Measurements from ENCODE around the gene POLRMT.

POLRMT gene

DNA sequence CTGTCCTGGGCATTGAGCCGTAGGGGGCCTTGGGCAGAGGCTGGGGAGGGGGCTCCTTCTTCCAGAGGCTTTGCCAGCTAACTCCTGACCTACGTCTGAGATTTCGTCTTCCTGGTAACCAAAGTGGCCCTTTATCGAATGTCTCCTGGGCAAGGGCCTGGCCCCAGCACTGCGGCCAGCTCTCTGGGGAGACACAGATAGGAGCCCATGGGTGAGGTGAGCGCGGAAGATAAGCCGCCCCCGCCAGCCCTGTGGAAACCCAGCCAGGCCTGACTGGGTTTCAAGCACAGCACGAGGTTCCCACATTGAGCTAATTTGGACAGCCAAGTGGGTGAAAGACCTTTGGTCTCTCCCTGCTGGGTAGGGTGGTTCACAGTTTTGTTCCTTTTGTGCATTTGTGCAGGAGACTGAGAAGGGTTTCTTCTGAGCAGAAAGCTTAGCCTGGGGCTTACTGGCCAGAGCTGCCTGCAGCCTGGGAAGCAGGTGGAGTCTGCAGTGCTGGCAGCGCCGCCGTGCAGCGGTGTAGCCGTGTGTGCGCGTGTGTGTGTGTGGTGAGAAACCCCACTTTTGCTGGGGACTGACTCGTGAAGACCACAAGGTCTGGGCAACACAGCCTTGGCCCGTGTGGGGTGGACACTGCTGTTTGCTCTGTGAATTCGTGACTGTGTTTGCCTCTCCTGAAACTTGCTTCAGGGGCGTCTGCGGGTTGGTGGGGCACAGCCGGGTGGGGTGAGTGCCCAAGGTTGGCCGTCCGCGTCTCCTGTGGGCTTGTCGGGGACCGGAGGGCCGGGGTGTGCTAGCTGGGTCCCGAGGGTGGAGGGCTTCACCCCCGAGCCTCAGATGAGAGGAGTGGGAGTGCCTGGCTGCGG lies 58.4 kb downstream of the POLRMT start:
- no peak for DNase-seq (ENCODE audit: low spot score)
- Histone ChIP-seq H3K4me3 (ENCODE audit: severe bottlenecking) (peak overlapping the region; percentile 82), H3K27me3 (ENCODE audit: insufficient read depth, poor library complexity, severe bottlenecking) (no peaks in the 10 kb centered on the region), H3K9me3 (ENCODE audit: severe bottlenecking) (no peaks in the 10 kb centered on the region), H3K4me1 (ENCODE audit: insufficient read depth, poor library complexity, severe bottlenecking) (peaks cover 7% of the 10 kb centered on the region), H3K36me3 (ENCODE audit: low read depth) (peaks cover 30% of the 10 kb centered on the region), H3K27ac (ENCODE audit: poor library complexity, severe bottlenecking) (peak overlapping the region; percentile 93)
- TF ChIP-seq, protein P1, sequence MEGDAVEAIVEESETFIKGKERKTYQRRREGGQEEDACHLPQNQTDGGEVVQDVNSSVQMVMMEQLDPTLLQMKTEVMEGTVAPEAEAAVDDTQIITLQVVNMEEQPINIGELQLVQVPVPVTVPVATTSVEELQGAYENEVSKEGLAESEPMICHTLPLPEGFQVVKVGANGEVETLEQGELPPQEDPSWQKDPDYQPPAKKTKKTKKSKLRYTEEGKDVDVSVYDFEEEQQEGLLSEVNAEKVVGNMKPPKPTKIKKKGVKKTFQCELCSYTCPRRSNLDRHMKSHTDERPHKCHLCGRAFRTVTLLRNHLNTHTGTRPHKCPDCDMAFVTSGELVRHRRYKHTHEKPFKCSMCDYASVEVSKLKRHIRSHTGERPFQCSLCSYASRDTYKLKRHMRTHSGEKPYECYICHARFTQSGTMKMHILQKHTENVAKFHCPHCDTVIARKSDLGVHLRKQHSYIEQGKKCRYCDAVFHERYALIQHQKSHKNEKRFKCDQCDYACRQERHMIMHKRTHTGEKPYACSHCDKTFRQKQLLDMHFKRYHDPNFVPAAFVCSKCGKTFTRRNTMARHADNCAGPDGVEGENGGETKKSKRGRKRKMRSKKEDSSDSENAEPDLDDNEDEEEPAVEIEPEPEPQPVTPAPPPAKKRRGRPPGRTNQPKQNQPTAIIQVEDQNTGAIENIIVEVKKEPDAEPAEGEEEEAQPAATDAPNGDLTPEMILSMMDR (IDR thresholded peaks at IDR 0.05; ENCODE audit: poor library complexity, severe bottlenecking): no peak
- ATAC-seq (ENCODE audit: low read depth): peak; percentile 26; the same call in 2 of the 3 replicates

DNA sequence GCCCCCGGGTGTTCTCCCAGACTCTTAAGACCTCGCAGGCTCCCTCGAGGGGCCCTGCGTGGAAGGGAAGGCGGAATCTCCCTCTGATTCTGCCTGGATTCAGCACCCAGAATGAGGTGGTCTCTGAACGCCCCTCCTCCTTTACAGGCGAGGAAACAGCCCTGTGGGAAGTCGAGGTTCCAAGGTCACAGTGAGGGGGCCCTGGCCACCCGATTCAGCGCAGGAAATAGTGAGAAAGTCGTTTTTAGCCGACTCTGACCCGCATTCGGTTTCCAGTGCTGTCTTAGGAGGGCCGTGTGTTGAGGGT lies 59.9 kb downstream of the POLRMT start:
- peak overlapping the region; percentile 82 for H3K4me3 ChIP-seq (ENCODE audit: severe bottlenecking)
- H3K36me3 ChIP-seq (ENCODE audit: low read depth): peaks cover 18% of the 10 kb centered on the region
- ATAC-seq (ENCODE audit: low read depth): no peak

DNA sequence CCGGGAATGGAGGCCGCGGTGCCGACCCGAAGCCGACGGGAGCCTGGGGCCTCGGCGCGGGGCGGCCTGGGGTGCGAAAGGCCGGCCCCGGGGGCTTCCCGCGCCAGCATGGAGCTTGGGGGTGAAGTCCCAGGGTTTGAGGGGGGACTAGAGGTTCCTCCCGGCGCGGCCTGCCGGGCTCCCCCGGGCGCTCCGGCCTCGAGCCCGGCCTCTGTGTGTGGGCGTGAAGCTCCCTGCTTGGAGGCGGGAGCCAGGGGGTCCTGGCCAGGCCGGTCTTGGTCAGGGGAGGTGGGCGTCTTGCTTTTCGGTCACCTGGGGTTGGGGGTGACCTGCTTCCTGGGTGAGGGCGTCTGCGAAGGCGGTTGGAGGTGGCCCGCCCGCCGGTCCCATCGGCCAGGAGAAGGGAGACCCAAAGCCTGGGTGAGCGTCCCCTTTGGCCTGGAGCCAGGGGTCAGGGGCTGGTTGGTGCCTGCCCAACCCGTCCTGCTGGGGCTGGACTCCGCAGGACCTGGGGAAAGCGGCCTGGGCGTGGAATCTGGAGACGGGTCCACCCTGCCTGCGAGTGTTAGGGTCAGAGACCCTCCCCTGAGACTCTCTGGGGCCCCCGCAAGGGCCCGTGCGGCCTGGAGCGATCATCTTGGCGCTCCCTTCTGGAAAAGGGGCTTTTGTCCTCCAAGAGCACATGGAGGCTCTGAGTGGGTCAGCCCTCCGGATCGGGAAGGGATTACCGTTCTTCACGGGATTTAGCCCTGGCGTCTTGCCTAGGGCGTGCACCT lies 60.4 kb downstream of the POLRMT start:
- Histone ChIP-seq H3K9me3 (ENCODE audit: severe bottlenecking) (no peaks in the 10 kb centered on the region), H3K4me1 (ENCODE audit: insufficient read depth, poor library complexity, severe bottlenecking) (peaks cover 7% of the 10 kb centered on the region), H3K4me3 (ENCODE audit: severe bottlenecking) (peak overlapping the region; percentile 82), H3K27ac (ENCODE audit: poor library complexity, severe bottlenecking) (peak overlapping the region; percentile 93), H3K36me3 (ENCODE audit: low read depth) (peaks cover 13% of the 10 kb centered on the region), H3K27me3 (ENCODE audit: insufficient read depth, poor library complexity, severe bottlenecking) (no peaks in the 10 kb centered on the region)
- TF ChIP-seq, protein P1 (IDR thresholded peaks at IDR 0.05; ENCODE audit: poor library complexity, severe bottlenecking): no peak
- DNase-seq (ENCODE audit: low spot score) (no peak), ATAC-seq (ENCODE audit: low read depth) (no peak)

More for the DNA sequence above, 59.9 kb downstream of the POLRMT start:
- Histone ChIP-seq H3K9me3 (ENCODE audit: severe bottlenecking) (no peaks in the 10 kb centered on the region), H3K4me1 (ENCODE audit: insufficient read depth, poor library complexity, severe bottlenecking) (peaks cover 7% of the 10 kb centered on the region), H3K27me3 (ENCODE audit: insufficient read depth, poor library complexity, severe bottlenecking) (no peaks in the 10 kb centered on the region), H3K27ac (ENCODE audit: poor library complexity, severe bottlenecking) (peak overlapping the region; percentile 93)
- TF ChIP-seq, protein P1 (IDR thresholded peaks at IDR 0.05; ENCODE audit: poor library complexity, severe bottlenecking): no peak
- no peak for DNase-seq (ENCODE audit: low spot score)

DNA sequence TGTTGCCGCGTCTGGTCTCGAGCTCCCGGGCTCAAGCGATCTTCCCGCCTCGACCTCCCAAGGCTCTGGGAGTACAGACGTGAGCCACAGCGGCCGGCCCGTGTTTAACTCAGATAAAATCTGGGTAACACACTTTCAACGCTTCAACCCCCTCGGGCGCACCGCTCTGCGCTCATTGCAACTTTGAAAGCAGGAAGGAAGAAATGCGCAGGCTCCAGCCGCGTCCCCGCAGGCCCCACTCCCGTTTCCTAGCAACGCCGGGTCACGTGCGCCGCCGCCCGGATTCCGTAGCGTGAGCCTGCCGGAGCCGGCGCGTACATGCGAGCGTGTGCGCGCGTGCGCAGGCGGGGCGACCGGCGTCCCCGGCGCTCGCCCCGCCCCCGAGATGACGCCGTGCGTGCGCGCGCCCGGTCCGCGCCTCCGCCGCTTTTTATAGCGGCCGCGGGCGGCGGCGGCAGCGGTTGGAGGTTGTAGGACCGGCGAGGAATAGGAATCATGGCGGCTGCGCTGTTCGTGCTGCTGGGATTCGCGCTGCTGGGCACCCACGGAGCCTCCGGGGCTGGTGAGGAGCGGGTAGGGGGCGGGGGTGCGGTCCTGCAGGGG lies 61.1 kb downstream of the POLRMT start, which contains the start of gene BSG:
BSG (plus strand) TSS at position 457 of the 603 bp plus-strand sequence; CDS start at position 496, 39 bp downstream.
- TF ChIP-seq, protein P1 (IDR thresholded peaks at IDR 0.05; ENCODE audit: poor library complexity, severe bottlenecking): no peak
- H3K4me3 ChIP-seq (ENCODE audit: severe bottlenecking): peak within 1 kb of the TSS; percentile 82
- peaks cover 7% of the 10 kb centered on the region; the same call in 1 of the 2 replicates for H3K36me3 ChIP-seq (ENCODE audit: low read depth)
- peak; percentile 35 for ATAC-seq (ENCODE audit: low read depth)
- peaks cover 7% of the 10 kb centered on the region for H3K4me1 ChIP-seq (ENCODE audit: insufficient read depth, poor library complexity, severe bottlenecking)
- H3K9me3 ChIP-seq (ENCODE audit: severe bottlenecking): no peaks in the 10 kb centered on the region
- peak; percentile 95 for DNase-seq (ENCODE audit: low spot score)
- peak within 1 kb of the TSS; percentile 93 for H3K27ac ChIP-seq (ENCODE audit: poor library complexity, severe bottlenecking)
- H3K27me3 ChIP-seq (ENCODE audit: insufficient read depth, poor library complexity, severe bottlenecking): no peaks in the 10 kb centered on the region
